Heart left ventricle (tissue), 13 donors: Measurements from ENCODE around the gene PPIB.

ENCODE experiments used
- POLR2A ChIP-seq, 2 donors: fragments of 450-650 bp; IDR thresholded peaks; one replicate each; pipeline ENCODE4 v1.6.1; 2017; ENCODE audit warnings: antibody characterized with exemption in 2 of 2, mild to moderate bottlenecking in 2 of 2, moderate library complexity in 2 of 2
- TF ChIP-seq, protein P1 (sequence below), 12 donors: fragments of 200-600 bp; sonication (generic) in 4 of 12; IDR thresholded peaks; one replicate each; pipeline versions ENCODE4 v1.5.0 to v1.8.0; 2018 to 2022; ENCODE audit warnings: antibody characterized with exemption in 12 of 12, mild to moderate bottlenecking in 5 of 12
- donor health status: ischemic (EF 13 %, LVEDD 7.1; RV severe dilation, severe dysfunction).
- donor health status: DM: no; HTN: yes; CAD: no.
- donor health status: DM: no; HTN: no; CAD: no.
- donor health status: ischemic (EF 25% LVEDD 6.9; RV normal size, moderate dysfunction).
- donor health status: ischemic (EF 25% LVEDD 5.7; RV mildly dilated, moderate dysfunction).
- donor health status: ischemic (EF 35%, LVEDD 5.7; RV mildly dilated, moderate dysfunction).
- donor health status: nonischemic (EF 11% LVEDD 7.7; RV severe dilation, severe dysfunction).
- donor health status: DM: yes; HTN: yes; CAD: no.
- donor health status: PGD.
- donor health status: ischemic (EF 29% LVEDD 5.4; RV normal size, mild dysfunction).
- donor health status: nonischemic (EF 23%, LVEDD 6.1; RV moderate dilation, normal function).

DNA sequence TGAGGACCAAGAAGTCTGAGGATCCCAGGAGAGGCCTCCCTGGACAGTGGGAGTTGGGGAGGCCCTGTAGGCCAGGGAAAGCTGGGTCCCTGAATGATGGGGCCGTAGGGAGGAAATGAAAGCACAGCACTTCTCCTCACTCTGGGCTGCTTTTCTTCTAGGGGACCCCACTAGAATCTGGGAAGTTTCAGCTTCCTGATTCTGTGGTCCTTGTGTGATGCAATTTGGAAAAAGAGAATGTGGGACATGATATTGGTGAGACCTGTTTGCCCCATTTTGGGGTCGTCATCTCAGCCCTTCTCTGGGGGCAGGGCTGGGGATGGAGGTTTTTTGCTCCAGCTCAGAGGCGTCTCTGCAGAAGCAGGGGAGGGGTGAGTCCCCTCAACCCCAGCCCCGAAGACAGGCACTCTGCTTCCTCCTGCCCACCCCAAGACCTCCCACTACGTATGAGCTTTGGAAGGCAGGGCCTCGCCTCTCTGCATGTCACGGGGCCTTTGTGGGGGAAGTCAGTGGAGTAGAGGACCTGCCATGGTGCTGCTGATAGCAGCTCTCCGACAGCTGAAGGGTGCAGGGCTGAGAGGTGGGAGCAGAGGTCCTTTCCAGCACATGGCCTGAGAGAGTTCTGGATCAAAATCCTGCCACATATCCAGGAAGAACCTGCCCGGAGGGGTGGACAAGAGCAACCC lies 12.8 kb downstream of the PPIB start:
- TF ChIP-seq, protein P1, sequence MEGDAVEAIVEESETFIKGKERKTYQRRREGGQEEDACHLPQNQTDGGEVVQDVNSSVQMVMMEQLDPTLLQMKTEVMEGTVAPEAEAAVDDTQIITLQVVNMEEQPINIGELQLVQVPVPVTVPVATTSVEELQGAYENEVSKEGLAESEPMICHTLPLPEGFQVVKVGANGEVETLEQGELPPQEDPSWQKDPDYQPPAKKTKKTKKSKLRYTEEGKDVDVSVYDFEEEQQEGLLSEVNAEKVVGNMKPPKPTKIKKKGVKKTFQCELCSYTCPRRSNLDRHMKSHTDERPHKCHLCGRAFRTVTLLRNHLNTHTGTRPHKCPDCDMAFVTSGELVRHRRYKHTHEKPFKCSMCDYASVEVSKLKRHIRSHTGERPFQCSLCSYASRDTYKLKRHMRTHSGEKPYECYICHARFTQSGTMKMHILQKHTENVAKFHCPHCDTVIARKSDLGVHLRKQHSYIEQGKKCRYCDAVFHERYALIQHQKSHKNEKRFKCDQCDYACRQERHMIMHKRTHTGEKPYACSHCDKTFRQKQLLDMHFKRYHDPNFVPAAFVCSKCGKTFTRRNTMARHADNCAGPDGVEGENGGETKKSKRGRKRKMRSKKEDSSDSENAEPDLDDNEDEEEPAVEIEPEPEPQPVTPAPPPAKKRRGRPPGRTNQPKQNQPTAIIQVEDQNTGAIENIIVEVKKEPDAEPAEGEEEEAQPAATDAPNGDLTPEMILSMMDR (IDR thresholded peaks at IDR 0.05), result no peak
- TF ChIP-seq POLR2A (IDR thresholded peaks at IDR 0.05), result no peak
